DMS53 (cell line): ENCODE results near the gene PM20D2.
"Not testable (repeated sequence)": the region's sequence is repeated elsewhere in the genome, so short reads cannot be mapped to it uniquely, and the experiment has no call there.

Experiments
- DNase-seq: peaks from one replicate; lab custom pipeline; 2025; lab: John Stamatoyannopoulos, UW

The PM20D2 gene, protein sequence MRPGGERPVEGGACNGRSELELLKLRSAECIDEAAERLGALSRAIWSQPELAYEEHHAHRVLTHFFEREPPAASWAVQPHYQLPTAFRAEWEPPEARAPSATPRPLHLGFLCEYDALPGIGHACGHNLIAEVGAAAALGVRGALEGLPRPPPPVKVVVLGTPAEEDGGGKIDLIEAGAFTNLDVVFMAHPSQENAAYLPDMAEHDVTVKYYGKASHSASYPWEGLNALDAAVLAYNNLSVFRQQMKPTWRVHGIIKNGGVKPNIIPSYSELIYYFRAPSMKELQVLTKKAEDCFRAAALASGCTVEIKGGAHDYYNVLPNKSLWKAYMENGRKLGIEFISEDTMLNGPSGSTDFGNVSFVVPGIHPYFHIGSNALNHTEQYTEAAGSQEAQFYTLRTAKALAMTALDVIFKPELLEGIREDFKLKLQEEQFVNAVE

DNA sequence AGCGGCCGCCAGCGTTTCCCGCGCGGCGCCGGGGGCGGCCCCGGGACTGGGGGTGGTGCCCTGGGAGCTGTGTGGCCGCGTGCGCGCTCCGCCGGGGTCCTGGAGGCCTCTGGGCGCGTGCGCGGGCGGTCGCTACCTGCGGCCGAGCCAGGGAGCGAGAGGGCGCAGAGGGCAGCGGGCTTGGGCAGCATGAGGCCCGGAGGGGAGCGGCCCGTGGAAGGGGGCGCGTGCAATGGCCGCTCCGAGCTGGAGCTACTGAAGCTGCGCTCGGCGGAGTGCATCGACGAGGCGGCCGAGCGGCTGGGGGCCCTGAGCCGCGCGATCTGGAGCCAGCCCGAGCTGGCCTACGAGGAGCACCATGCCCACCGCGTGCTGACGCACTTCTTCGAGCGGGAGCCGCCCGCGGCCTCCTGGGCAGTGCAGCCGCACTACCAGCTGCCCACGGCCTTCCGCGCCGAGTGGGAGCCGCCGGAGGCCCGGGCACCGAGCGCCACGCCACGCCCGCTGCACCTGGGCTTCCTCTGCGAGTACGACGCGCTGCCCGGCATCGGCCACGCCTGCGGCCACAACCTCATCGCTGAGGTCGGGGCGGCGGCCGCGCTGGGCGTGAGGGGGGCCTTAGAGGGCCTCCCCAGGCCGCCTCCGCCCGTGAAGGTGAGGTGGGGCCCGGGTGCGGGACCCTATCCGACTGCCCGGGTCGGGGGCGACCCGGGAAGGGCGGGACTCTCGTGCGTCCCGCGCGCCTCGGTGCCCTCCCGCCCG, at the start of gene PM20D2:
PM20D2 (plus strand) TSS at position 100 of the 762 bp plus-strand sequence; CDS start at position 190, 90 bp downstream.
- DNase-seq, result peak; percentile 86

DNA sequence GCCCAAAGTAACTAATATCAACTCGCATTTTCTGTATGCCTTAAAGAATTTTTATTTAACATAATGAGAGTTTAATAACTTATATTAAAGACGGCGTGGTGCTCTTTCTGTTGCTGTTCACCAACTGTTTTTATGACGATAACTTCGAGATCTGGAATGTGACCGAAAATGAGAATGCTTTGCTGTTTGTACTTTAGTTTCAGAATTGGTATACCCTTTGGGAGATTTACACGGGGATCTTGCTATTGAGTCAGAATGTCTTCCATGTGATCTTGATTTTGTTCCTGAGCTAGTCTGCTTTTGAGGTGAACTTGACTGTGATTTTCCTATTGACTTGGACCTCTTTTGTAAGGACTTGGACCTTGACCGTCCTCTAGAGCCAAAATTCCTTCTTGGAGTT, 47.4 kb upstream of the PM20D2 start:
- DNase-seq, result no peak

DNA sequence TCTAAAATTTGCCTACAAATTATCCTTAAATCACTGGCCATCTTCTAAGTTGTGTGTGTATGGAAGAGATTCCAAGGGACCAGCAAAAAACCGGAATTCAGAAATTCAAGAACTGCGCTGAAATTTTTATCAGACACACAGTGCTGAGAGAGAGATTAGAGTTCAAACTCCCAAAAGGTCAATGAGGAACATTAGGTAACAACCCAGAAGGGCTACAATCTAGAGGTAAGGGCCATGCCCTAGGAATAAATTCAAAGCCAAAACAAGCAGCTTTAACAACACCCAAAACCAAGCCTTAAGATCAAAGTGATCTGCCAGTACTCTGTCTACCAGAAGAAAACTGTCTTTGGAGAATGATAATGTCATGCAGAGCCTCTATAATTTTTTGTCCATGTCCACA, 45.7 kb upstream of the PM20D2 start:
- DNase-seq, result no peak

DNA sequence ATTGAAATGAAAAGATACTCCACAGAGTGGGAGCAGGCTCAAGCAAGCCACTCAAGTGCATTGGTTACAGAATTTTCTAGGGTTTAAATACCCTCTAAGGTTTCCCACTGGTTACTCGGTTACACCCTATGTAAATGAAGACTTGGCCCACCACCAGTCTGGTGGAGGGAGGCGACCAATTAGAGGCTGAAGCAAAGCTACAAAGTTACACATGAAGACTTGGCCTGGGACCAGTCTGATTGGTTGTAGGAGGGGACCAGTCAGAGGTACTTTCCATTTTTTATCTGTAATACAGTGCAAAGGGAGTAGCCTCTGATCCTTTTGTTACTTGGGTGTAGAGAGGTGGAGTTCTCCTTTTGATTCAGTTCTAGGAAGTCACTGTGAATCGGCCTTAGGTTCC, 35.6 kb upstream of the PM20D2 start:
- DNase-seq, result no peak

DNA sequence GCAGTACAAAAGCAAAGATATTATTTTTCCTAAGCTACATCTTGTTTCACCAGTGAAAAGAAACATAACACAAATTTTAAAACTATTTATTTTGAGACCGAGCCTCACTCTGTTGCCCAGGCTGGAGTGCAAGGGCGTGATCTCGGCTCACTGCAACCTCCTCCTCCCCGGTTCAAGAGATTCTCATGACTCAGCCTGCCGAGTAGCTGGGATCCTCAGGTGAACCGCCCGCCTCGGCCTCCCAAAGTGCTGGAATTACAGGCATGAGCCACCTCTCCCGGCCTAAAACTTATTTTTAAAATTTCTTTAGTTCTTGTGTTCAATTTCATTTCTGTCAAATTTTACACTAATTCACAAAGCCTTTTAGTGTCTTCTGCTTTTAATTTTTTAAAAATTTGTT, 33.9 kb upstream of the PM20D2 start:
- DNase-seq, result no peak

DNA sequence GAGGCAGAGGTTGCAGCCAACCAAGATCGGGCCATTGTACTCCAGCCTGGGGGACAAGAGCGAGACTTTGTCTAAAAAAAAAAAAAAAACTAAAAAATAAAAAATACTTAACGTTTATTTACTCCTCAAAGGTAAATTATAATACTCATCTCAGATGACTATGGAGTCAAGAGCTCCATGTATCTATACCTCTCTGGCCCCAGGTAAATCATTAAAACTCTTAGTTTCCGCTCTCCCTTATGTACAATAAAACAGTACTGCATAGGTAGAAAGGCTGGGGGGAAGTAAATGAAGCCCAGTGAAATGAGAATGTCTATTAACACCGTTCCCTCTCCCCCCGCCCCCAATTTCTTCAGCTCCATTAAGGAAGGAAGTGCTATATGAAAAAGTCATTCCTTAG, 29.2 kb upstream of the PM20D2 start:
- no peak for DNase-seq

DNA sequence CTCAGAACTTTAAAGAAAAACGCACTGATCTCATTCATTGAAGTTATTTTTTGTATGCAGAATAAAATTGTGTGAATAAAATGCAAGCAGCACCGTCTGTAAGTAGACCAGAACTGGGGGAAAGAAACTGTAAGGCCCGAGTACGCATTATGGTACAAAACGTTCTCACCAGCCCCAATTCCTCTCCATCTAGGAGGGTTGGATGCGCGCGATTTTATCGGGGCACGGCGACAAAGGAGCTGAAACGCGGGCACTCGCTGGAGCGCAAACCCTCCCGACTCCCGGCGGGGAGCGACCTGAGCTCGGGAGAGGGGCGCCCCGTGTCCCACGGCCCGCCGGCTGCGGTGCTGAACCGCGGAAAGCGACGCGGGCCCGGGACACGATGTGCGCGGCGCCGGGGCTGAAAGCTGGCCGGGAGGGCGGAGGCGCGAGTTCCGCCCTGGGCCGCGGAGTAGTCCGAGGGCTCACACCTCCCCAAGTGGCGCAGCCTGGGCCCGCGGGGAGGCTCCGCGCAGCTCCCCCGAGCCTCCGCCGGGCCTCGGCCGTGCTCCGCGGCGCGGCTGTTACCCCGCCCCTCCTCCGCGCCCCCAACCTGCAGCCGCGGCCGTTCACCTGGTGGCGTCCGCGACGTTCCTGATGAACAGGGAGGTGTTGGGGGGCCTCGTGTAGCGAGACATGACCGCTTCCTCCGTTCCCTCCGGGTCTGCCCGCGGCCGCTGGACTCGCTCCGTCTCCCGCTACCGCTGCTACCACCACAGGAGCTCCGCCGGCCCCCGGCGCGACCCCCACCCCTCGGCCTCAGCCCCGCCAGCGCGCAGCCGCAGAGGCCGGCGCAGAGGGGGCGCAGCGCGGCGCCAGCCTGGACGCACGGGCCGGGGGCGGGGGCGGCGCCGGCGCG, 28.4 kb upstream of the PM20D2 start, which contains the start of gene SRSF12:
SRSF12 (minus strand) TSS at position 861 of the 898 bp plus-strand sequence; CDS start at position 677, 184 bp downstream.
- peak; percentile 61 for DNase-seq

DNA sequence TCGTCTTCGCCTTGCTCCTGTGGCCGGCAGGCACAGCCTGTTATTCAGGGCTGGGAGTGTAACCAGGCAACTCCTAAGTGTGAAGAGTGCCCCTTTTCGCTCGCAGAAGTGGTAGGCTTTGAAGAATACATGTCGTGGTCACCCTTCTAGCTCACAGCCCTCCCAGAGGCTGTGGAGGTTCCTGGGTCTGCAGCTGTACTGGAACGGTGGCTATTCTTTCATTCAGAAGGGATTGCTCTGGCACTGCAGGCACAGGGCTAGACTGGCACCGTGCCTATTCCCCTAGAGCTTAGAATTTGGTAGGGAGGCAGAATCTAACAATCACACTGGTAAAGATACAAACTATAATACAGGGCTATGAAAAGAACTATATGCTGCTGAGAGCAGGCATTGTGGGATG, 26.9 kb upstream of the PM20D2 start:
- DNase-seq, result no peak

DNA sequence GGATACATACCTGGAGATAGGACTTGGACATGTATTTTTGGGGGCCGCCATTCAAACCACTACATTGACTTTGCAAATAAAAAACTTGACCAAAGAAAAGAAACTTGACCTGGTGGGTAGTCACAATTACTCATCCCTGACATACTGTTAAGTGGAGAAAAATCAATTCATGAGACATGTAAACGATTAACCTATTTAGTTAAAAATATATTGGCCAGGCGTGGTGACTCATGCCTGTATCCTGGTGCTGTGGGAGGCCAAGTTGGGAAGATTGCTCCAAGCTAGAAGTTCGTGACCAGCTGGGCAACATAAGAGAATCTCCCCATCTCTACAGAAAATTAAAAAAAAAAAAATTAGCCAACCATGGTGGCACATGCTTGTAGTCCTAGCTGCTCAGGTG, 25.5 kb upstream of the PM20D2 start:
- DNase-seq, result peak; percentile 12

DNA sequence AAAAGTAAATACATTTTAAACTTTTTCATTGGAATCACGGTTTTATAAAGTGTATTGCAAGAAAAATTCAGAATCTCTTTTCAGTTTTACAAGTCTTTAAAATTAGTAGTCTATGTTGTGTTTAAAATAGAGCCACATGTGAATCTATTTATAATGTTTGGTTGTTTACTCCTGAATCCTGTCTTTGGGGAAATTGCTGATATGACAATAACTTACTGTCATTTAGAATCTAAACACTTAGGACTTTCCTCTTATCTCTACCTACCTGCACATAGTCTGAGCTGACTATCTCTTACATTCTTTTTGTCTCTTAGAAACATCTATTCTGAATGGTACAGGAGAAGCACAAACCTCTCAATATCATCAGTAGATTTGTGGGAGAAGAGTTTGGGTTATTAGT, 23.9 kb upstream of the PM20D2 start:
- no peak for DNase-seq

DNA sequence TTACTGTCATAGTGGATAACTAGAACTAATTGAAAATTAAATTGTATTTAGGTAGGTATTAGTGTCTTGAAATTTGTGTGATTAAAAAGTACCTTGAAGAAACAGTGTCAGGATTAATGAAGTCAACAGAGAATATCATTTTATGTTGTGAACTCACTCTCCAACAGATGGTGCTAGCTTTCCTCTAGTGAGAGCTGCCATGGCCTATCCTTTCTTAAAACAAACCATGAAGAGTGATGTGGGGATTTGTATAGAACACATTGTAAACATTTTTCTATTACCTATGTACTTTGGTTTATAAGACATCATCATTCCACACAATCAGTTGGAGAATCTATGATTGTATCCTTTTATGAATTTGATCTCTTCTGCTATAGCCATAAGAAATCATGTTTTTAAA, 23.2 kb upstream of the PM20D2 start:
- DNase-seq, result peak; percentile 72

DNA sequence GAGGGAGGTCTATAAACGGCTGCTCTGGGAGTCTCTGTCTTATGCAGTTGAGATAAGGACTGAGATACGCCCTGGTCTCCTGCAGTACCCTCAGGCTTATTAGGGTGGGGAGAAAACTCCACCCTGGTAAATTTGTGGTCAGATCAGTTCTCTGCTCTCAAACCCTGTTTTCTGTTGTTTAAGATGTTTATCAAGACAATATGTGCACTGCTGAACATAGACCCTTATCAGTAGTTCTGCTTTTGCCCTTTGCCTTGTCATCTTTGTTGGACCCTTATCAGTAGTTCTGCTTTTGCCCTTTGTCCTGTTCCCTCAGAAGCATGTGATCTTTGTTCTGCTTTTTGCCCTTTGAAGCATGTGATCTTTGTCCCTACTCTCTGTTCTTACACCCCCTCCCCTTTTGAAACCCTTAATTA, 17.6 kb upstream of the PM20D2 start:
- not testable (repeated sequence) for DNase-seq

DNA sequence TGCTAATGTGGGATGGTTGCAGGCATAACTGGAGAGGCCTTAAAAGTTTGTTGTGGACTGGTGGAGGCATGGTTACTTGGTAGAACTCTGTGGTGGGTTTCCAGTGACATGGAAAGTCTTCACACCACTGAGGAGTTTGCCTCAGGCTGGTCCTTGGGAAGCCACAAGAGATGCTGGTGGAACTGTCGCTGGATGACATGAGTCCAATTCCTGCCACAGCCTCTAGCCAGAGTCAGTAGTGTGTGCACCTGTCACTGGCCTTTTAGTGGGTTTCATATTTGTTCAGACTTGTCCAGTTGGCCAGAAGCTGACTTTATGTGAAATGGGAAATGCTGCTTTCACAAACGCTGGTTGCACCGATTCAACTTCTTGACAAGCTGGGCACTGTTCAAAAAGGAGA, 14.3 kb upstream of the PM20D2 start:
- DNase-seq, result no peak

DNA sequence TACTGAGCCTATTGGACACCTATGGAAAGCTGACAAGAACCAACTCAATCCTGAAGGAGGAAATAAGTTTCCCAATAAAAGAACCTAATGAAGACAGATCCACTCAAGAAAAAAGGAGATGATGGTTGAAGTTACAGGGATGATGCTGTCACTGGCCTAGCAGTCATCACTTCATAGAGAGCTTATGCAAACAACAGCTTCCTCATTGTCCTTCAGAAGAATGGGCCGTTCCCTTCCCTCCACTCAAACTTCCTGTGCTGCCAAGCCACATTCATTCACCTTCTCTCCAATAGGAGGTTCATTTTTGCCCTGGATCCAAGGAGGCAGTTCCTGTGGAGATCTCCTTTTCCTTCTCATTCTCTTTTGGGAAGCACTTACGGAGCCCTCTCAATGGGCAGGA, 13.8 kb upstream of the PM20D2 start:
- DNase-seq, result peak; percentile 73

DNA sequence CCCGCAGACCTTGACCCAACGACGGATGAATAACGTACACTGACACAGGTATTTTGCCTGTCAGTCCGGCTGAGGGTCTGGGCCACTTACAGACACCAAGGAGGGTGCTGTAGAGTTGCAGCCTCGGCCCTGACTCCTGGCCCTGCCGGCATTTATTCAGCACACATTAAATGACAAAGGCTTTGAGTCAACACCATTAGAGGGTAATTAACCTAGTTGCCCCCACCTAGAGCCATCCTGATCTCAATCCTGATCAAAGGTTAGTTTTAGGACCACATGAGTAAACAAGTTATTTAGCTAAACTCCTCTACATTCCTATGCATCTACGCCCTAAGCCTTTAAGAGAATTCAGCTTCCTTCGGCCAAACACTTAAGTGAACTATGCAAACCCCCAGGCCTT, 11.9 kb upstream of the PM20D2 start:
- DNase-seq, result no peak

DNA sequence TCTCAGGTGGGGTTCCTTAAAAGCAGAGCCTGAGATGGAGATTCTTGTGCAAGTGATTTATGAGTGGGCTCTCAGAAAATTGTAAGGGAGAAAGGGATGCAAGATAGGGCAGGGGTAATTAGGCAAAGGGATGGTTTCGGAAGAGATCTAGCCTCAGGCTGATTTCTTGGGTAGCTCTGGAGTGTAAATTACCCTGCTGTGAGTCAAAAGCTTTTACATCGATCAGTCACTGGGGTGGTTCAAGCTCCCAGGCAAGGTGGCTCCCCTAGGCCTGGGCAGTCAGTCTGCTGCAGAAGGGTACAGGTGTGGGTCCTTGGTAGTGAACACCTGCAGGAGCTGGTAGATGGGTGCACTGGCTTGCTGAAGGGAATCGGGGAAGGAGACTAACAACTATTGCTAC, 11.1 kb upstream of the PM20D2 start:
- no peak for DNase-seq

DNA sequence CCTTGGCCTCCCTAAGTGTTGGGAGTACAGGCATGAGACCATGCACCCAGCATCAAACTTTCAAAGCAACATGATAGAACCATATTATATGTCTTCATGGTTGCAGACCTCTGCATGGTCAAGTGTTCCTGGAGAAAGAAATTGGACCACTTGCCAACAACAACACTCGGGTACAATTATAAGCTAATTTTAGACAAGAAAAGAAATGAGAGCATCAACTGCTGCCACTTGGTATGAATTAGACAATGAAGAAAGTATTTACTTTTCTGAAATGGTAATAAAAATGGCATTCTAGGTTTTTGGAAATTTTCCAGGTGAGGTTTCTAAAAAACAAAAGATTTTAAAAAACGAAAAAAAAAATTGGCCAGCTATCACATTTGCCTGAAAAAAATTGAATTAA, 7.7 kb upstream of the PM20D2 start:
- DNase-seq, result no peak

DNA sequence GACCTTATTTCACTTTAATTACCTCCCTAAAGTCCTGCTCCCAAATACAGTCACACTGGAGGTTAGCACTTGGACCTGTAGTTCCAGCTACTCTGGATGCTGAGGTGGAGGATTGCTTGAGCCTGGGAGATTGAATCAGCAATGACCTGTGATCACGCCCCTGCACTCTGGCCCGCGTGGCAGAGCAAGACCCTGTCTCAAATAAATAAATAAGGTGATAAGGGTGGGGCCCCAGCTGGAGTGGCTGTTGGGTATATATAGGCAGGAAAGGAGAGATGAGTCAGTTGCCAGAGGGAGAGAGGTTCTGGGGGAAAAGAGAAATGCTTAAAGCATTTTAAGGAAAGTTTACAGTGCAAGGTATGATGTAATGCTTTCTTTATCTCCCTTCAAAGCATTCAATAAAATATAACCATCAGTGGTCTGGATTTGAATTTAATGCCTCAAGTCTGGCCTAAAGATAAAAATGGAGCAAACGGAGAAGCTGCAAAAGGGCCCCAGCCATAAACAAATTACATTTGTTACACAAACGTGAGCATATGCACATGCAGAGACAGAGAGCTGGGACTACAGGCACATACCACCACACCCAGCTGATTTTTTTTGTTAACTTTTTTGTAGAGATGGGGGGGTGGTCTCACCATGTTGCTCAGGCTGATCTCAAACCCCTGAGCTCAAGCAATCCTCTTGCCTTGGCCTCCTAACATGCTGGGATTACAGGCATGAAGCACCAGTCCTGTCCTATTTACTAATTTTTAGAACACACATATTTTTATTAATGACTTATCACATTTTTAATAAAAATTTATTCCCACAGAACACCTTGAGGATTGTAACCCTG, 6.1 kb upstream of the PM20D2 start:
- DNase-seq, result peak; percentile 24

DNA sequence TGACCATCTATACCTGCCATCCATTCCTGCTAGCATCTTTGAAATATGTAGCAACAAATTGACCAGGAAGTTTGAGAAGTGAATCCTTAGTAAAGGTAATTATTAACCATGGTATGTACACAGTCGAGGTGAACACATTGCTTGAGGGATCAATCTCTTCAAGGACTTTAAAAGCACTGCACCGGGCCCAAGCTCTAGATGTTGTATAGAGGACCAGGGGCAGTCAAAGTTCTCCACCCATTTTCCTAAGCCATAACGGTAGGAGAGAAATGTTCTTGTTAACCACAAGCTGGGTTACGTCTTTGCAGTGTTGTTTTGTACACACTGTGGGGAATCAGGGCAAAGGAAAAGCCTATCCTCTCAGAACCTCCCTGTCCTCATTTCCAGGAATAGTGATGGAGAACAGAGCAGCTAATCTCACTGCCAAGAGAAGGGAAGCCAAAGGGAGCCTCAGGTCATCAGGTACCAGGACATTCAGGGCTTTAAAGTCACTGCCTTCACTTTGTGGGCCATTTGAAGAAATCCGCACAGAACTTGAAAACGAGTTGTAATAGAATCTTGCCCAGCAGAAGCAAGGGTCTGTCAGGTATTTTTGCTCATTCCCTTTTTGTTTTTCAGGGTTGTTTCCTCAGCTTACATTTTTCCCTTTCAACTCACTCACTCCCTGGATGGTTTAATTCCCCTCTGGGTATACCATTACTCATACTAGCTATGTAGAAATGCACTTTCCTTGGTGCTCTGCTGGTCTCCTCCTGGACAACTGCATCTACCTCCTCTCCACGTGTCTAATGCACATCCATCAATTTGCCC, 5.3 kb upstream of the PM20D2 start:
- DNase-seq, result peak; percentile 78

DNA sequence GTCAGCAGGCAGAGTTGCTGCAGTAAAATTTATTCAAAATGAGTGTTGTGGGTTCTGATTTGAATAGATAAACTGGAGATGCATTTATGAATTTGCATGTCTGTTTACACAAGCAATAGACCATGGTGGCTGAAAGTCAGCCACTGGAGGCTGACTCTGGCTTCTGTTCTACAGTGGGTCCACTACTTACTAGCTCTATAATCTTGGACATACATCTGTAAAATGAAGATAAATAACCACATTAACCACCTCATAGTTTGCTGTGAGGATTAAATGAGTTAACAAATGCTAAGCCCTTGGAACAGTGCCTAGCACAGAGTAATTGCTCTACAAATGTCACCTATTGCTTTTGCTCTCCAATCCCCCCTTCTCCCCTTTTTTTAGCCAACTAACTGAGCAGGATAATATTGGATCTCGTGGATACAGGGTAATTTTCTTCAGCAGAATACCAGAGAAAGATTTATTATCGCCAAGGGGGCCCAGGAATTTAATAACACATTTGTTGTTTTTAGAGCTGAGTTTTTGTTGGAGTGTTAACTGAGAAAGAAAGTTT, 1.4 kb upstream of the PM20D2 start:
- peak; percentile 60 for DNase-seq
